Parathyroid adenoma (tissue), 2 donors: ENCODE measurements around the gene MCHR1.

Source experiments
- H2AFZ ChIP-seq: fragments of 300-600 bp; sonication (generic); one replicate; pipeline ENCODE4 v1.7.0; 2017; ENCODE audit warnings: antibody characterized with exemption, mild to moderate bottlenecking
- H3K27ac ChIP-seq: fragments of 300-600 bp; sonication (generic); one replicate; pipeline ENCODE4 v1.7.0; 2017
- H3K27me3 ChIP-seq: fragments of 300-600 bp; sonication (generic); one replicate; pipeline ENCODE4 v1.7.0; 2017; ENCODE audit warnings: low read length; ENCODE audit not compliant: control insufficient read depth, insufficient read depth
- H3K36me3 ChIP-seq: fragments of 300-600 bp; sonication (generic); one replicate; pipeline ENCODE4 v1.7.0; 2017; ENCODE audit warnings: low read length; ENCODE audit not compliant: control insufficient read depth, insufficient read depth
- H3K4me1 ChIP-seq: fragments of 300-600 bp; sonication (generic); one replicate; pipeline ENCODE4 v1.7.0; 2017; ENCODE audit warnings: control low read depth
- H3K4me2 ChIP-seq: fragments of 300-600 bp; sonication (generic); one replicate; pipeline ENCODE4 v1.7.0; 2017; ENCODE audit warnings: low read length
- H3K4me3 ChIP-seq: fragments of 300-600 bp; sonication (generic); one replicate; pipeline ENCODE4 v1.7.0; 2017; ENCODE audit warnings: low read depth, low read length
- H3K79me2 ChIP-seq: fragments of 300-600 bp; sonication (generic); one replicate; pipeline ENCODE4 v1.7.0; 2017; ENCODE audit warnings: control low read depth
- H3K9ac ChIP-seq: fragments of 300-600 bp; sonication (generic); one replicate; pipeline ENCODE4 v1.7.0; 2017; ENCODE audit warnings: mild to moderate bottlenecking
- H3K9me3 ChIP-seq: fragments of 300-600 bp; sonication (generic); one replicate; pipeline ENCODE4 v1.7.0; 2017; ENCODE audit warnings: low read length; ENCODE audit not compliant: control insufficient read depth
- CTCF ChIP-seq: fragments of 300-600 bp; sonication (generic); IDR thresholded peaks from one replicate; pipeline ENCODE4 v1.7.0; 2017; ENCODE audit warnings: antibody characterized with exemption, mild to moderate bottlenecking
- donor health status: primary hyperparathyroidism.

Gene MCHR1

GRCh38 chr22:40679249-40679963 is at the start of gene MCHR1:
Gene MCHR1, plus strand, starts transcription at chr22:40679484. Its CDS starts 169 bp downstream, at chr22:40679653.
- no peak for TF ChIP-seq CTCF
- H3K79me2 ChIP-seq, result no peaks in the 10 kb centered on the region
- H3K27ac ChIP-seq, result no peak within 1 kb of the TSS
- no peak within 1 kb of the TSS for H3K9ac ChIP-seq
- no peaks in the 10 kb centered on the region for H3K27me3 ChIP-seq
- peak within 1 kb of the TSS; percentile 42 for H2AFZ ChIP-seq
- peak within 1 kb of the TSS; percentile 63 for H3K4me2 ChIP-seq
- peak within 1 kb of the TSS; percentile 7 for H3K4me3 ChIP-seq
- H3K4me1 ChIP-seq, result peaks cover 2% of the 10 kb centered on the region
- no peaks in the 10 kb centered on the region for H3K9me3 ChIP-seq
- H3K36me3 ChIP-seq, result no peaks in the 10 kb centered on the region

- Histone ChIP-seq H3K79me2 (peaks cover 29% of the 10 kb centered on the region), H3K4me1 (peaks cover 4% of the 10 kb centered on the region), H2AFZ (no peak overlapping the region)
Observed at GRCh38 chr22:40631925-40632324, 47.4 kb upstream of the MCHR1 start.

GRCh38 chr22:40633036-40633435 is 46.2 kb upstream of the MCHR1 start:
- no peaks in the 10 kb centered on the region for H3K9me3 ChIP-seq
- no peak overlapping the region for H3K4me3 ChIP-seq
- H3K4me1 ChIP-seq, result peaks cover 4% of the 10 kb centered on the region
- H3K4me2 ChIP-seq, result no peak overlapping the region
- H3K27me3 ChIP-seq, result no peaks in the 10 kb centered on the region
- no peak overlapping the region for H3K9ac ChIP-seq
- H3K79me2 ChIP-seq, result peaks cover 25% of the 10 kb centered on the region
- H3K27ac ChIP-seq, result no peak overlapping the region
- TF ChIP-seq CTCF, result no peak
- H2AFZ ChIP-seq, result no peak overlapping the region
- no peaks in the 10 kb centered on the region for H3K36me3 ChIP-seq

More at GRCh38 chr22:40631925-40632324, 47.4 kb upstream of the MCHR1 start:
- no peaks in the 10 kb centered on the region for H3K36me3 ChIP-seq
- H3K4me3 ChIP-seq, result no peak overlapping the region
- TF ChIP-seq CTCF, result no peak
- no peak overlapping the region for H3K4me2 ChIP-seq
- H3K27ac ChIP-seq, result no peak overlapping the region
- no peaks in the 10 kb centered on the region for H3K27me3 ChIP-seq
- H3K9ac ChIP-seq, result no peak overlapping the region
- H3K9me3 ChIP-seq, result no peaks in the 10 kb centered on the region

- H3K4me3 ChIP-seq, result peak overlapping the region; percentile 36
- peaks cover 4% of the 10 kb centered on the region for H3K4me1 ChIP-seq
- no peak overlapping the region for H3K4me2 ChIP-seq
- no peak overlapping the region for H2AFZ ChIP-seq
- no peaks in the 10 kb centered on the region for H3K9me3 ChIP-seq
- TF ChIP-seq CTCF, result no peak
- no peaks in the 10 kb centered on the region for H3K27me3 ChIP-seq
- H3K79me2 ChIP-seq, result peaks cover 21% of the 10 kb centered on the region
- H3K27ac ChIP-seq, result no peak overlapping the region
- H3K9ac ChIP-seq, result no peak overlapping the region
- H3K36me3 ChIP-seq, result no peaks in the 10 kb centered on the region
Observed at GRCh38 chr22:40634119-40634903, 45.0 kb upstream of the MCHR1 start.
